Hepatocyte (in vitro differentiated cells): ENCODE measurements around the gene PHF12. TPM values are rescaled to one million over a fixed set of nuclear protein-coding genes. Genes with fewer than 3 reads are reported as not detected.
A peak's percentile ranks its signal among the peaks of the same experiment; 100 is the strongest.

ENCODE experiments used
- DNase-seq: peaks from one replicate; pipeline ENCODE4 v3.0.0-alpha.2; 2016; ENCODE audit warnings: low spot score
- H2AFZ ChIP-seq: fragments of 200-600 bp; sonication (generic); 2 replicates; pipeline ENCODE4 v1.6.0; 2016; ENCODE audit warnings: antibody characterized with exemption, mild to moderate bottlenecking
- H3K27ac ChIP-seq: fragments of 200-600 bp; sonication (generic); 2 replicates; pipeline ENCODE4 v1.5.1; 2016; ENCODE audit warnings: mild to moderate bottlenecking
- H3K27me3 ChIP-seq: fragments of 200-600 bp; sonication (generic); 2 replicates; pipeline ENCODE4 v1.6.1; 2016
- H3K36me3 ChIP-seq: fragments of 200-600 bp; sonication (generic); replicated peaks from 2 replicates; pipeline ENCODE4 v1.5.1; 2016; ENCODE audit warnings: low read depth; ENCODE audit not compliant: insufficient read depth
- H3K4me1 ChIP-seq: fragments of 200-600 bp; sonication (generic); 2 replicates; pipeline ENCODE4 v1.5.1; 2016; ENCODE audit warnings: mild to moderate bottlenecking, moderate library complexity; ENCODE audit not compliant: insufficient read depth
- H3K4me2 ChIP-seq: fragments of 200-600 bp; sonication (generic); 2 replicates; pipeline ENCODE4 v1.6.0; 2016
- H3K4me3 ChIP-seq: fragments of 200-600 bp; sonication (generic); 2 replicates; pipeline ENCODE4 v1.5.1; 2016; ENCODE audit warnings: mild to moderate bottlenecking
- H3K79me2 ChIP-seq: fragments of 200-600 bp; sonication (generic); 2 replicates; pipeline ENCODE4 v1.6.0; 2017; ENCODE audit warnings: mild to moderate bottlenecking
- H3K9me2 ChIP-seq: fragments of 200-600 bp; sonication (generic); replicated peaks from 2 replicates; pipeline ENCODE4 v1.6.0; 2017; ENCODE audit warnings: mild to moderate bottlenecking; ENCODE audit not compliant: insufficient read depth
- H3K9me3 ChIP-seq: fragments of 200-600 bp; sonication (generic); 2 replicates; pipeline ENCODE4 v1.5.1; 2016; ENCODE audit warnings: low read depth, mild to moderate bottlenecking
- H4K20me1 ChIP-seq: fragments of 200-600 bp; sonication (generic); 2 replicates; pipeline ENCODE4 v1.6.0; 2016; ENCODE audit warnings: mild to moderate bottlenecking; ENCODE audit not compliant: insufficient read depth, poor library complexity, severe bottlenecking
- CTCF ChIP-seq: fragments of 200-600 bp; sonication (generic); IDR thresholded peaks from 2 replicates; pipeline ENCODE4 v1.5.1; 2016; ENCODE audit warnings: antibody characterized with exemption, mild to moderate bottlenecking; ENCODE audit not compliant: poor library complexity
- EZH2 ChIP-seq: fragments of 200-600 bp; sonication (generic); IDR thresholded peaks from 2 replicates; pipeline ENCODE4 v1.6.1; 2016; ENCODE audit warnings: antibody characterized with exemption, mild to moderate bottlenecking, borderline replicate concordance
- EZH2phosphoT487 ChIP-seq: fragments of 200-600 bp; sonication (generic); IDR thresholded peaks from one replicate; pipeline ENCODE4 v1.6.1; 2018; ENCODE audit warnings: antibody characterized with exemption, mild to moderate bottlenecking, low read depth, moderate library complexity; ENCODE audit not compliant: unreplicated experiment, severe bottlenecking
- WGBS: methylation state at CpG from one replicate; pipeline ENCODE4 v1.1.6; 2016; ENCODE audit warnings: low lambda C conversion rate; ENCODE audit errors: missing lambda C conversion rate; 5-methylcytosine and 5-hydroxymethylcytosine counted together
- polyA plus RNA-seq: library from polyadenylated mRNA; unstranded; fragments of >200 nt; fragmentation: Nextera tagmentation; extraction: Ambion mirVana; gene quantifications from 2 replicates; pipeline ENCODE4 v1.2.1, GENCODE V29; 2016
- total RNA-seq: library from RNA; depleted of rRNA; stranded (reverse); fragments of >200 nt; gene quantifications from 2 replicates; pipeline ENCODE4 v1.2.3, GENCODE V29; 2014

The PHF12 gene
- total and polyA plus RNA-seq, 2 experiments from 2014 or later, result 12.1 to 19.0 TPM

GRCh38 chr17:28949185-28950016 lies 1.9 kb downstream of the PHF12 start:
- DNase-seq, result peak; percentile 73
- peaks cover 21% of the 10 kb centered on the region for H3K4me1 ChIP-seq
- WGBS, result 2% methylated on average over 53 of the region's 61 CpGs

GRCh38 chr17:28948873-28949184 lies 2.5 kb downstream of the PHF12 start:
- peaks cover 72% of the 10 kb centered on the region for H3K79me2 ChIP-seq
- WGBS, result under 1% methylated on average over 15 of the region's 15 CpGs
- no peaks in the 10 kb centered on the region for H3K9me2 ChIP-seq
- peak overlapping the region; percentile 86 for H2AFZ ChIP-seq
- peaks cover 45% of the 10 kb centered on the region for H4K20me1 ChIP-seq
- no peak for TF ChIP-seq CTCF
- TF ChIP-seq EZH2, result no peak
- TF ChIP-seq EZH2phosphoT487, result no peak
- DNase-seq, result no peak
- H3K4me2 ChIP-seq, result peak overlapping the region; percentile 92
- peaks cover 21% of the 10 kb centered on the region for H3K4me1 ChIP-seq
- peak overlapping the region; percentile 93 for H3K27ac ChIP-seq
- H3K27me3 ChIP-seq, result no peaks in the 10 kb centered on the region
- H3K9me3 ChIP-seq, result no peaks in the 10 kb centered on the region
- H3K4me3 ChIP-seq, result peak overlapping the region; percentile 92
- no peaks in the 10 kb centered on the region for H3K36me3 ChIP-seq

More at GRCh38 chr17:28949185-28950016, 1.9 kb downstream of the PHF12 start:
- peak overlapping the region; percentile 92 for H3K4me2 ChIP-seq
- H2AFZ ChIP-seq, result peak overlapping the region; percentile 86
- no peaks in the 10 kb centered on the region for H3K9me3 ChIP-seq
- peak overlapping the region; percentile 93 for H3K27ac ChIP-seq
- TF ChIP-seq CTCF, result no peak
- H4K20me1 ChIP-seq, result peaks cover 39% of the 10 kb centered on the region
- H3K27me3 ChIP-seq, result no peaks in the 10 kb centered on the region
- H3K36me3 ChIP-seq, result no peaks in the 10 kb centered on the region
- no peaks in the 10 kb centered on the region for H3K9me2 ChIP-seq
- H3K79me2 ChIP-seq, result peaks cover 67% of the 10 kb centered on the region
- H3K4me3 ChIP-seq, result peak overlapping the region; percentile 92

DNA sequence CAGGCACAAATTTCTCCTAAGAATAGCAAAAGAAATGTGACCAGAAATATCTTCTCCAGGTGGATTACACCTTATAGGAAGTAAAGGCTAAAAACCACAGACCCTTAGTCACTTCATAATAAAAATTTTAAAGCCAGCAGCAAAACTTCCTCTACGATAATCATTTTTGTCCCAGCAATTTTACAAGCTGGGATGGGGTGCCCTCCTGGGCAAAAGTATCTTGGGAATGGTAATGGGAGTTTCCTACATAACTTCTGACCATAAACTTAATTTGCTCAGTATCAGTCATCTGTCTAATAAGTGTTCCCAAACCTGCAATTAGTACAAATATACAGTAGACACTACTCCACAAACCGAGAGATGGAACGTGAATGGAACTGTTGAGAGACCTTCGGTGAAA lies 3.0 kb downstream of the PHF12 start:
- peaks cover 50% of the 10 kb centered on the region for H4K20me1 ChIP-seq
- no peaks in the 10 kb centered on the region for H3K9me3 ChIP-seq
- H3K4me3 ChIP-seq, result peak overlapping the region; percentile 92
- peak overlapping the region; percentile 92 for H3K4me2 ChIP-seq
- H2AFZ ChIP-seq, result no peak overlapping the region
- no peaks in the 10 kb centered on the region for H3K36me3 ChIP-seq
- peak overlapping the region; percentile 93 for H3K27ac ChIP-seq
- TF ChIP-seq EZH2phosphoT487, result no peak
- WGBS, result 19% methylated on average over 4 of the region's 4 CpGs
- H3K79me2 ChIP-seq, result peaks cover 77% of the 10 kb centered on the region
- no peaks in the 10 kb centered on the region for H3K27me3 ChIP-seq
- DNase-seq, result no peak
- peaks cover 21% of the 10 kb centered on the region for H3K4me1 ChIP-seq
- H3K9me2 ChIP-seq, result no peaks in the 10 kb centered on the region

DNA sequence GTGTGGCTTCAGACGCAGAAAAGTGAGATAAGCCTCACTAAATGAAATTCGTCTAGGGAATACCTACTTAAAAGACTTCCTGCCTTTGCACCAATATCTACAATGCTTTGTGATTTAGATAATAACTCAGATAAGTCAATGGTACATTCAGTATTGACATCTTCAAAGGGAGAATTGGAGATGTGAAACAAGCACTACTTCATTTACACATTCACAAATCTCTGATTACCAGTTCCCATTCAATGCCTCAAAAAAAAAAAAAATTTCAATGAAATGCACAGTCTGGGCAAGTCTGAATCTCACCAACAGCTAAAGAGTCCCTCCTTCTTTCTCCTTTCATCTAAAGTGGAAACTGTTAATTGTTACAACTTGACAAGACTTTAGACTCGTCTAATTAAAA lies 3.7 kb downstream of the PHF12 start:
- no peak for TF ChIP-seq EZH2
- no peak for TF ChIP-seq EZH2phosphoT487
- TF ChIP-seq CTCF, result no peak

More for the DNA sequence above, 3.7 kb downstream of the PHF12 start:
- peak overlapping the region; percentile 92 for H3K4me3 ChIP-seq
- no peaks in the 10 kb centered on the region for H3K9me3 ChIP-seq
- peaks cover 57% of the 10 kb centered on the region for H4K20me1 ChIP-seq
- no peak overlapping the region for H2AFZ ChIP-seq
- peak overlapping the region; percentile 92 for H3K4me2 ChIP-seq
- no peaks in the 10 kb centered on the region for H3K9me2 ChIP-seq
- H3K27me3 ChIP-seq, result no peaks in the 10 kb centered on the region
- no peak for DNase-seq
- H3K4me1 ChIP-seq, result peaks cover 21% of the 10 kb centered on the region
- 67% methylated on average over 3 of the region's 3 CpGs for WGBS
- H3K27ac ChIP-seq, result peak overlapping the region; percentile 93
- no peaks in the 10 kb centered on the region for H3K36me3 ChIP-seq
- H3K79me2 ChIP-seq, result peaks cover 84% of the 10 kb centered on the region
